ENCODE measurements around the gene KCNAB2. TPM values are rescaled to one million over a fixed set of nuclear protein-coding genes. Genes with fewer than 3 reads are reported as not detected.
"Not testable (repeated sequence)": the region's sequence is repeated elsewhere in the genome, so short reads cannot be mapped to it uniquely, and the experiment has no call there.

The KCNAB2 gene
- total RNA-seq, 2 donors from 2014 or later = 9.3 to 14.3 TPM

DNA sequence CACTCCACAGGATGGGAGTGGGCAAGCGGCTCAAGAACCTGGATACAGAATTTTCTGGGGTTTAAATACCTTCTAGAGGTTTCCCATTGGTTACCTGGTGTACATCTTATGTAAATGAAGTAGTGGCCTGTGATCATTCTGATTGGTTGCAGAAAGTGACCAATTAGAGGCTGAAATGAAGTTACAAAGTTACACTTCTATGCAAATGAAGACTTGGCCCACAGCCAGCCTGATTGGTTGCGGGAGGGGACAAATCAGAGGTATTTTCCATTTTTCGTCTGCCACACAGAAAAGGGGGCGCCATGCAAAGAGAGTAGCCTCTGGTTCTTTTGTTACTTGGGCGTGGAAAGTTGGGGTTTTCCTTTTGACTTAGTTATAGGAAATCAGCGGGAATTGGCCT lies 8.9 kb downstream of the KCNAB2 start:
- no peak overlapping the region for H3K4me3 ChIP-seq
- TF ChIP-seq, protein P1, sequence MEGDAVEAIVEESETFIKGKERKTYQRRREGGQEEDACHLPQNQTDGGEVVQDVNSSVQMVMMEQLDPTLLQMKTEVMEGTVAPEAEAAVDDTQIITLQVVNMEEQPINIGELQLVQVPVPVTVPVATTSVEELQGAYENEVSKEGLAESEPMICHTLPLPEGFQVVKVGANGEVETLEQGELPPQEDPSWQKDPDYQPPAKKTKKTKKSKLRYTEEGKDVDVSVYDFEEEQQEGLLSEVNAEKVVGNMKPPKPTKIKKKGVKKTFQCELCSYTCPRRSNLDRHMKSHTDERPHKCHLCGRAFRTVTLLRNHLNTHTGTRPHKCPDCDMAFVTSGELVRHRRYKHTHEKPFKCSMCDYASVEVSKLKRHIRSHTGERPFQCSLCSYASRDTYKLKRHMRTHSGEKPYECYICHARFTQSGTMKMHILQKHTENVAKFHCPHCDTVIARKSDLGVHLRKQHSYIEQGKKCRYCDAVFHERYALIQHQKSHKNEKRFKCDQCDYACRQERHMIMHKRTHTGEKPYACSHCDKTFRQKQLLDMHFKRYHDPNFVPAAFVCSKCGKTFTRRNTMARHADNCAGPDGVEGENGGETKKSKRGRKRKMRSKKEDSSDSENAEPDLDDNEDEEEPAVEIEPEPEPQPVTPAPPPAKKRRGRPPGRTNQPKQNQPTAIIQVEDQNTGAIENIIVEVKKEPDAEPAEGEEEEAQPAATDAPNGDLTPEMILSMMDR (IDR thresholded peaks at IDR 0.05) = no peak
- no peak overlapping the region for H3K27ac ChIP-seq
- H3K9me3 ChIP-seq = no peaks in the 10 kb centered on the region
- H3K36me3 ChIP-seq = no peaks in the 10 kb centered on the region
- DNase-seq (ENCODE audit: low spot score) = no peak
- peaks cover 0 to 28% of the 10 kb centered on the region in 2 donors for H3K4me1 ChIP-seq
- no peaks in the 10 kb centered on the region for H3K27me3 ChIP-seq

DNA sequence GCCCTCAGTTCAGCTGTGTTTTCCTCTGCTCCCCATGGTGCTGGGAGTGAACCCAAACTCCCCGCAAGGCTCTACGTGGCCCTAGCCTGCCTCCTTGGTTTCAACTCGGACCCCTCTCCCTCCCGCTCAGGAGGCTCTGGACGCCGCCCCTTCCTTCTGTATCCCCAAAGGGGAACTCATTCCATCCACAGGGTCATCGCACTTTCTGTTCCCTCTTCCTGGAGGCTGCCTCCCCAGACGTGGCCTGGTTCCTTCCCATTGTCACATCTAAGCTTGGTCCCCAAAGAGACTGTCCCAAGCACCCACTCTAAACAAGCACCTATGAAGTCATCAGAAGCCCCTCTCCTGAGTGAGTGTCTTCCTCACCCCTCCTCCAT lies 10.9 kb downstream of the KCNAB2 start:
- TF ChIP-seq, protein P1 (IDR thresholded peaks at IDR 0.05) = no peak
- Histone ChIP-seq H3K4me1 (peaks cover 0 to 28% of the 10 kb centered on the region in 2 donors), H3K4me3 (no peak overlapping the region), H3K36me3 (no peaks in the 10 kb centered on the region), H3K9me3 (no peaks in the 10 kb centered on the region), H3K27ac (no peak overlapping the region), H3K27me3 (no peaks in the 10 kb centered on the region)
- peak; percentile 60 for DNase-seq (ENCODE audit: low spot score)

DNA sequence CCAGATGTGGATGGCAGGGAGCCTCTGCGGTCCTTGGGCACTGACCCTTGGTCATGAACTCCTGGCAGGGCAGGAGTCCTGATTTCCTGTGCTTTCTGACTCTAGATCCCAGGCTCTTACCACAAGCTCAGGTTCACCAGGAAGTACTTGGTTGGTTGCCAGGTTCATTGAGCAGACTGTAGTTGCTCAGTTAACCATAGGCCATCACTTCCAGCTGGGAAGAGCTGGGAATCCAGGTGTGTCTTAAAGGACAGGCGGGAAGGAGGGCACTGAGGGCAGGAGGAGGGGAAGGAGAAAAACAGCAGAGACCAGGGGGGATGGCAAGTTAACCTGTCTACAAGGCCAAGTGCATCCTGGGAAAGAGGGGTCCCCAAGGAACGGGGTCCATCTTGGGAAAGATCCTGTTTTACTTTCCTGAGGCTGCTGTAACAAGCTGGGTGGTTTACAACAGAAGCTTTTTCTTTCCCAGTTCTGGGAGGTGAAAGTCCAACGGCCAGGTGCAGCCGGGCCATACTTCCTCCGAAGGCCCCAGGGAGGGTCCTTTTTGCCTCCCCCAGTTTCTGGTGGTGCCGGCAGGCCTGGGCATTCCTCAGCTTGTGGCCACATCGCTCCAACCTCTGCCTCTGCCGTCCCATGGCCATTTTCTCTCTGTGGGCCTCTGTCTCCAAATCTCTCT lies 11.6 kb downstream of the KCNAB2 start:
- Histone ChIP-seq H3K27me3 (no peaks in the 10 kb centered on the region), H3K9me3 (no peaks in the 10 kb centered on the region), H3K4me3 (no peak overlapping the region), H3K27ac (no peak overlapping the region), H3K4me1 (peaks cover 0 to 28% of the 10 kb centered on the region in 2 donors), H3K36me3 (no peaks in the 10 kb centered on the region)
- TF ChIP-seq, protein P1 (IDR thresholded peaks at IDR 0.05) = no peak
- DNase-seq (ENCODE audit: low spot score) = no peak

- no peak for DNase-seq (ENCODE audit: low spot score)
- no peaks in the 10 kb centered on the region for H3K27me3 ChIP-seq
- no peaks in the 10 kb centered on the region for H3K36me3 ChIP-seq
- H3K4me3 ChIP-seq = no peak overlapping the region
- no peak overlapping the region for H3K27ac ChIP-seq
- H3K4me1 ChIP-seq = peaks cover 0 to 22% of the 10 kb centered on the region in 2 donors
- H3K9me3 ChIP-seq = no peaks in the 10 kb centered on the region
- TF ChIP-seq, protein P1 (IDR thresholded peaks at IDR 0.05) = no peak
These were observed 14.2 kb downstream of the KCNAB2 start for GRCh38 chr1:6059866-6060265.

DNA sequence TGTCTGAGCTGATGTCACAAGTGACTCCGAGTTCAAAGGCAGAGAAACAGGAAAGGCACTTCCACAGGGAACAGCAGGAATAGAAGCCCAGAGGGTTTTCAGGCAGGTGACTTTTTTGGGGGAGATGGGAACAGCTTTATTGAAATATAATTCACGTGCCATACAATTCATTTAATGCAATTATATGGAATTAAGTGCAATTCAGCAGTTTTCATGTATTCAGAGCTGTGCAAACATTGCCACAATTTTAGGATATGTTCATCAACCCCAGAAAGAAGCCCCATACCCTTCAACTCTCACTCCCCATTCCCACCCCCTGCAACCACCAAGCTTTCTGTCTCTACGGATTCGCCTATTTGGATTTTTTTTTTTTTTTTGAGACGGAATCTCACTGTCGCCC lies 17.0 kb downstream of the KCNAB2 start:
- Histone ChIP-seq H3K27ac (no peak overlapping the region), H3K4me1 (peaks cover 0 to 29% of the 10 kb centered on the region in 2 donors), H3K27me3 (no peaks in the 10 kb centered on the region), H3K9me3 (no peaks in the 10 kb centered on the region), H3K4me3 (no peak overlapping the region), H3K36me3 (no peaks in the 10 kb centered on the region)
- no peak for DNase-seq (ENCODE audit: low spot score)
- TF ChIP-seq, protein P1 (IDR thresholded peaks at IDR 0.05) = no peak

DNA sequence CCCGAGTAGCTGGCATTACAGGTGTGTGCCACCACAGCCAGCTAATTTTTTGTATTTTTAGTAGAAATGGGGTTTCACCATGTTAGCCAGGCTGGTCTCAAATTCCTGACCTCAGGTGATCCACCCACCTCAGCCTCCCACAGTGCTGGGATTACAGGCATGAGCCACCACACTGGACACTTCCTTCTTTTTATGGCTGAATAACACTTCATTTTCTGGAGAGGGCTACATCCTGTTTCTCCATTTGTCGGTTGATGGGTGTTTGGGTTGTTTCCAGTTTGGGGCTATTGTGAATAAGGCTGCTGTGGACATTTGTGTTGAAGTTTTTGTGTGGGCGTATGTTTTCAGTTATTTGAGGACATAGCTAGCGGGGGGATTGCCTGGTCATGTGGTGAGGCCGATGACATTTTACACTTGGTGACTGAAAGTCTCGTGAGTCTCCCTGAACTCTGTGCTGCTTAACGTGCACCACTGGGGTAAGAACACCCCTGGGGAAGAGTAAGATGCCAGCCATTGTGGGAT lies 17.9 kb downstream of the KCNAB2 start:
- not testable (repeated sequence) for H3K9me3 ChIP-seq; H3K4me3 ChIP-seq; DNase-seq (ENCODE audit: low spot score); H3K27ac ChIP-seq; H3K27me3 ChIP-seq; H3K36me3 ChIP-seq
- H3K4me1 ChIP-seq = peaks cover 0 to 20% of the 10 kb centered on the region in 2 donors
